Dermis microvascular lymphatic vessel endothelial cell (primary cell): Measurements from ENCODE around the gene EIF4EBP3. TPM values are rescaled to one million over a fixed set of nuclear protein-coding genes. Genes with fewer than 3 reads are reported as not detected.
"Not testable (repeated sequence)": the region's sequence is repeated elsewhere in the genome, so short reads cannot be mapped to it uniquely, and the experiment has no call there.

ENCODE experiments used
- DNase-seq, 2 donors: peaks; one replicate each; pipeline versions ENCODE4 v3.0.0 to v3.0.0-alpha.2; 2010; ENCODE audit warnings: low read depth in 2 of 2
- total RNA-seq: library from RNA; depleted of rRNA; stranded (reverse); fragments of >200 nt; gene quantifications from 2 replicates; pipeline ENCODE4 v1.2.1, GENCODE V29; 2014

Gene EIF4EBP3
- total RNA-seq, 1 donor from 2014 or later = 1.3 TPM

- peak in 1 of 2 donors; percentile 39 for DNase-seq
Observed at GRCh38 chr5:140576776-140577201, 29.3 kb downstream of the EIF4EBP3 start.

GRCh38 chr5:140579188-140579747, 31.8 kb downstream of the EIF4EBP3 start:
- not testable (repeated sequence) for DNase-seq

DNA sequence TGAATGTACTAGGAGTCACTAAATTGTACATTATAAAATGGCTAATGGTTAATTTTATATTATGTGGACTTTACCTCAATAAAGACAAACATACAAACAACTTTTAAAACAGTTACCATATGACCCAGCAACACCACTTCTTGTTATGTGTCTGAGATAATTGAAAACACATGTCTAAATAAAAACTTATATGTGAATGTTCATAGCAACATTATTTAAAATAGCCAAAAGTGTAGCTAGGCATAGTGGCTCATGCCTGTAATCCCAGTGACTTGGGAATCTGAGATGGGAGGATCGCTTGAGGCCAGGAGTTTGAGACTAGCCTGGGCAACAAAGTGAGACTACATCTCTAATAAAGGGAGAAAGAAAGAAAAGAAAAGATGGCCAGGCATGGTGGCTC, 40.0 kb downstream of the EIF4EBP3 start:
- no peak for DNase-seq

DNA sequence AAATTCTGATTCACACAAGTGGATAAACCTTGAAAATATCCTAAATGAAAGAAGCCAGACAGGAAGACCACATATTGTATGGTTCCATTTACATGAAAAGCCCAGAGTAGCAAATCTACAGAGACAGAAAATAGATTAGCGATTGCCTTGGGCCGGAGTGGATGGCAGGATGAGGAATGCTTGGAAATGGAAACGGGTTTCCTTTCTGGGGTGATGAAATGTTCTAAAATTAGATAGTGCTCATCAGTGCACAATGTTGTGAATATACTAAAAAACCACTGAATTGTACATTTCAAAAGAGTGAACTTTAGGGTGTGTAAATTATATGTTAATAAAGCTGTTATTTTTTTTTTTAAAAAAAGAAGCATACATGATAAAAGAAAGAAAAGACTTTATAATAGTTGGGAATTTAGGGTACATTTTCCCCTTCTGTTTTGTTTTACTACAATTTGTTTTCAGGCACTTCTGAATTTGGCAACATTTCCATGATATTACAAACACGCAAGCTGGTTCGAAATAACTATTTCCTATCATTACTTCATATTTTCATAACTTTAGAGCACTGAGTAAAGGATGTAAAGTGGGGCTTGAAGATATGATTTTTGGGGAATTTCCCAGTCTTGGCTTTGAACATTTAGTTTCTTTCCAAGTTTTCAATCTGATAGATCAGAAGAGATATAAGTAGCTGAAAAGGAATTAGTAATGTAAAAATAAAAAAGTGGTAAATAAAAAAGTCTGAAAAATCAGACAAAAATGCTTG, 41.0 kb downstream of the EIF4EBP3 start:
- peak; percentile 37 to 70 for DNase-seq

DNA sequence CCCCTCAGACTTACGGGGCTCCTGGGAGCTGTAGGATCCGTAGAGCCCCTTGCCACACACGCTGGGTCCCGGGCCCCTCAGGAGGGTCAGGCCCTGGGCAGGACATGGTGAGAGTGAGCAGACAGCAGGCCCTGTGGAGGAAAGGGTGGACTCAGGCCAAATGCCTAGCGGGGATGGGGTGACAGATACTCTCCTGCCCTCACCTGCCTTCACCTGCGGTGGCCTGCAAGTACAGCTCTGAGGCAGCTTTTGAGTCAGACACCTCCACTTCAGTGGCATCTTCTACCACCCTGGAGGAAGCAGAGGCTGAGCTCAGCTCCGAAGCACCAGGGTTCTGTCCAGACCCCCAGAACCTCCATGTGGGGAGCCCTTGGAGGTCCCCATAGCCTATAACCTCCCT, 43.4 kb downstream of the EIF4EBP3 start:
- no peak for DNase-seq

GRCh38 chr5:140591747-140592372, 44.4 kb downstream of the EIF4EBP3 start:
- no peak for DNase-seq

DNA sequence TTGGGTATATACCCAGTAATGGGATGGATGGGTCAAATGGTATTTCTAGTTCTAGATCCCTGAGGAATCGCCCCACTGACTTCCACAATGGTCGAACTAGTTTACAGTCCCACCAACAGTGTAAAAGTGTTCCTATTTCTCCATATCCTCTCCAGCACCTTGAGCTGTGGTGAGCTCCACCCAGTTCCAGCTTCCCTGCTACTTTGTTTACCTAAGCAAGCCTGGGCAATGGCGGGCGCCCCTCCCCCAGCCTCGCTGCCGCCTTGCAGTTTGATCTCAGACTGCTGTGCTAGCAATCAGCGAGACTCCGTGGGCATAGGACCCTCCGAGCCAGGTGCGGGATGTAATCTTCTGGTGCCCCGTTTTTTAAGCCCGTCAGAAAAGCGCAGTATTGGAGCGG, 45.6 kb downstream of the EIF4EBP3 start:
- DNase-seq = not testable (repeated sequence)

DNA sequence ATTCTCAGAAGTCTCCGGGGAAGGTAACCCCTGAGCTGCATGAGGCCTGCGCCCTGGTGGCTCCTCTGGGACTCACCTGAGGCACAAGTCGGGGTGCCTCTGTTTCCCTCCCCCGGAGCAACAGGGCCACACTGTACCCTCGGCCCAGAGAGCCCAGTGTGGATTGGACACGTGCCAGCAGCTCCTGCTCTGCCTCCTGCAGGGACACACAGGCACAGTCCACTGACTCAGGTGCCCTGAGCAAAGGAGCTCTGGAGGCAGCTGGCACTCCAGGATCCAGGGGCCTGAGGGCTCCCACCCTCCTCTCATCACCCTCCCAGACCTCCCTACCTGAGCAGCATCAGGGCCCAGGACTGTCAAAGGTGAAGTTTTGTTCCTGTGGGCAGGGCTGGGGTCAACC, 46.7 kb downstream of the EIF4EBP3 start:
- DNase-seq = no peak

GRCh38 chr5:140595538-140596300, 48.3 kb downstream of the EIF4EBP3 start:
- peak in 1 of 2 donors; percentile 35 for DNase-seq

DNA sequence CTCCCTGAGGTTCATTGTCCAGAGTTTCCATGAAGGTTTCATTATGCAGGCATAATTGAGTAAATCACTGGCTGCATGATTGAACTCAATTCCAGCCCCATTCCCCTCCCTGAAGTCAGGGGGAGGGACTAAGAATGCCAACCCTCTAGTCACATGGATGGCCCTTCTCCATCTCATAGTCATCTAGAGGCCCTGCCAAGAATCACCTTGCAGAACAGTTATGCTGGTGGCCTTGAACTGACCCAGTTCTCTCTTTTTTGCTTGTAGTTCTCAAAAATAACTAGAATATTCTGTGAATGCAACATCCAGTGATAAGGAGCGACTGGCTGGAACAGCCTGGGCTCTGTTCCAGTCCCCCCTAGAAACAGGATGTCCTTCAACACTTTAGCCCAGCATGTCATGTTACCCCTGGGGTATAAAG, 48.9 kb downstream of the EIF4EBP3 start:
- no peak for DNase-seq

DNA sequence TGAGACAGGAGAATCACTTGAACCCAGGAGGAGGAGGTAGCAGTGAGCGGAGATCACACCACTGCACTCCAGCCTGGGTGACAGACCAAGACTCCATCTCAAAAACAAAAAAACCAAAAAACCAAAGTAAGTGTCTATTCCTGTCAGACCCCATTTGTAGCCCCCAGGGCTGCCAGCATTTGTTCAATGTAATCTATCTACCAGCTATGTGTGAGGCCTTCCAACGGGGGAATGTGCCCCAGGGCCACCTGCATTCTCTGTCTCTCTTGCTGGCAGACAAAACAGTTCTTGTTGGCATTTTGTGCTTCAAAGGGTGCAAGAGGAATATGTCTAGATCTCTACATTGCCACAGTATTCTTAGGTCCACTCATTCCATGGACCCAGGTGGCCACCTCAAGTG, 51.4 kb downstream of the EIF4EBP3 start:
- no peak for DNase-seq

Other genes with a start within 250 kb of the EIF4EBP3 start
- gene PFDN1, start 244.6 kb upstream of the EIF4EBP3 start, total RNA-seq = 63.2 and 65.4 TPM in 2 replicates
- 12.1 and 15.5 TPM in 2 replicates for gene HBEGF, start 201.1 kb upstream of the EIF4EBP3 start, total RNA-seq
- not detected in 2 replicates for gene SLC4A9, start 187.5 kb upstream of the EIF4EBP3 start, total RNA-seq
- 44.7 and 59.3 TPM in 2 replicates for gene ANKHD1, start 145.8 kb upstream of the EIF4EBP3 start, total RNA-seq
- gene SRA1, start 9.8 kb downstream of the EIF4EBP3 start, total RNA-seq = 17.5 and 18.2 TPM in 2 replicates
- gene APBB3, start 16.9 kb downstream of the EIF4EBP3 start, total RNA-seq = 3.3 and 6.6 TPM in 2 replicates
- 14.8 and 27.9 TPM in 2 replicates for gene SLC35A4, start 17.2 kb downstream of the EIF4EBP3 start, total RNA-seq
- gene CD14, start 85.5 kb downstream of the EIF4EBP3 start, total RNA-seq = 1.9 and 10.7 TPM in 2 replicates
- 8.5 and 12.4 TPM in 2 replicates for gene TMCO6, start 91.8 kb downstream of the EIF4EBP3 start, total RNA-seq
- gene NDUFA2, start 100.0 kb downstream of the EIF4EBP3 start, total RNA-seq = 60.2 and 70.5 TPM in 2 replicates
- 51.1 and 51.2 TPM in 2 replicates for gene IK, start 100.2 kb downstream of the EIF4EBP3 start, total RNA-seq
- 24.6 and 31.7 TPM in 2 replicates for gene WDR55, start 117.2 kb downstream of the EIF4EBP3 start, total RNA-seq
- 0.13 TPM in 2 replicates for gene DND1, start 125.9 kb downstream of the EIF4EBP3 start, total RNA-seq
- gene HARS1, start 143.7 kb downstream of the EIF4EBP3 start, total RNA-seq = 46.0 and 48.0 TPM in 2 replicates
- 23.3 and 23.6 TPM in 2 replicates for gene HARS2, start 143.8 kb downstream of the EIF4EBP3 start, total RNA-seq
- gene ZMAT2, start 152.8 kb downstream of the EIF4EBP3 start, total RNA-seq = 30.3 and 33.4 TPM in 2 replicates
- under 0.01 TPM in 1 of 2 replicates, not detected in the other for gene PCDHA1, start 238.5 kb downstream of the EIF4EBP3 start, total RNA-seq
- gene PCDHA2, start 247.2 kb downstream of the EIF4EBP3 start, total RNA-seq = under 0.01 TPM in 1 of 2 replicates, not detected in the other